B cell (primary cell): ENCODE results near the gene HOOK2. TPM values are rescaled to one million over a fixed set of nuclear protein-coding genes. Genes with fewer than 3 reads are reported as not detected.

Source experiments
- ATAC-seq: fragments of 200-7000 bp; cut with Tn5 transposase; one replicate; pipeline ENCODE4 v1.10.0; 2021; ENCODE audit warnings: low read depth, mild to moderate bottlenecking, moderate number of reproducible peaks, moderate library complexity
- CTCF ChIA-PET: fragments of 350-600 bp; sonication (Branson Sonifier 250); formaldehyde crosslinking; loops from one replicate; lab custom pipeline; 2021; ENCODE audit warnings: antibody characterized with exemption, inconsistent platforms; lab: Charles Lee
- POLR2A ChIA-PET: fragments of 350-600 bp; sonication (Branson Sonifier 250); formaldehyde crosslinking; loops from one replicate; lab custom pipeline; 2021; ENCODE audit warnings: antibody characterized with exemption; lab: Charles Lee
- DNase-seq: peaks from one replicate; pipeline ENCODE4 v3.0.0; 2013
- H2AFZ ChIP-seq: 2 replicates; pipeline ENCODE4 v1.6.1; 2012; ENCODE audit warnings: mild to moderate bottlenecking, low read depth, low read length; ENCODE audit not compliant: insufficient read depth, poor library complexity, severe bottlenecking
- H3K27ac ChIP-seq, 2 donors: 1 replicate in 1 of 2; 2 replicates in 1 of 2; pipeline ENCODE4 v1.5.1; 2012 to 2013; ENCODE audit warnings: low read length in 2 of 2, mild to moderate bottlenecking in 2 of 2, moderate library complexity in 1 of 2
- H3K27me3 ChIP-seq, 4 experiments: fragments of 200-600 bp in 1 of 4; sonication (generic) in 1 of 4; replicated peaks in 1 of 4; 1 replicate in 2 of 4; 2 replicates in 2 of 4; pipeline versions ENCODE4 v1.6.1 to v1.7.0; 2013 to 2016; ENCODE audit warnings: low read length in 3 of 4, mild to moderate bottlenecking in 2 of 4, mixed read lengths in 1 of 4, moderate library complexity in 1 of 4; ENCODE audit not compliant: insufficient read depth in 4 of 4, control insufficient read depth in 3 of 4; ENCODE audit errors: control extremely low read depth in 1 of 4
- H3K36me3 ChIP-seq, 2 experiments: replicated peaks in 1 of 2; 1 replicate in 1 of 2; 2 replicates in 1 of 2; pipeline versions ENCODE4 v1.6.1 to v1.7.1; 2013; ENCODE audit warnings: low read length in 1 of 2; ENCODE audit not compliant: insufficient read depth in 2 of 2, control insufficient read depth in 1 of 2; ENCODE audit errors: control extremely low read depth in 1 of 2, extremely low read depth in 1 of 2
- H3K4me1 ChIP-seq, 2 donors: fragments of 200-600 bp in 1 of 2; sonication (generic) in 1 of 2; 1 replicate in 1 of 2; 2 replicates in 1 of 2; pipeline versions ENCODE4 v1.5.1 to v1.6.1; 2013 to 2017; ENCODE audit warnings: low read length in 2 of 2; ENCODE audit not compliant: control insufficient read depth in 2 of 2, insufficient read depth in 2 of 2
- H3K4me2 ChIP-seq: replicated peaks from 2 replicates; pipeline ENCODE3; 2012; ENCODE audit warnings: mild to moderate bottlenecking, low read depth, low read length; ENCODE audit not compliant: poor library complexity, severe bottlenecking
- H3K4me3 ChIP-seq, 5 experiments: fragments of 200-600 bp in 1 of 5; sonication (generic) in 1 of 5; 1 replicate in 3 of 5; 2 replicates in 2 of 5; pipeline versions ENCODE4 v1.5.1 to v1.7.0; 2011 to 2016; ENCODE audit warnings: low read length in 4 of 5, mild to moderate bottlenecking in 4 of 5, low read depth in 2 of 5, control low read depth in 1 of 5, moderate library complexity in 1 of 5; ENCODE audit not compliant: insufficient read depth in 1 of 5; ENCODE audit errors: control extremely low read depth in 1 of 5, extremely low read depth in 1 of 5
- H3K79me2 ChIP-seq: fragments of 200-600 bp; sonication (generic); one replicate; pipeline ENCODE4 v1.6.0; 2016; ENCODE audit warnings: low read length; ENCODE audit not compliant: control insufficient read depth, insufficient read depth
- H3K9ac ChIP-seq: fragments of 200-600 bp; sonication (generic); 2 replicates; pipeline ENCODE4 v1.6.1; 2017; ENCODE audit warnings: mild to moderate bottlenecking, low read length, moderate library complexity
- H3K9me3 ChIP-seq, 3 donors: one replicate each; pipeline versions ENCODE4 v1.6.1 to v1.7.1; 2013; ENCODE audit warnings: low read length in 2 of 3; ENCODE audit not compliant: control insufficient read depth in 2 of 3, insufficient read depth in 1 of 3; ENCODE audit errors: control extremely low read depth in 1 of 3
- H4K20me1 ChIP-seq: 2 replicates; pipeline ENCODE4 v1.6.0; 2012; ENCODE audit warnings: mild to moderate bottlenecking, low read length; ENCODE audit not compliant: insufficient read depth, control insufficient read depth, poor library complexity, severe bottlenecking
- H3K27ac Mint-ChIP-seq: one replicate; pipeline ENCODE4 v1.8.0; 2021; ENCODE audit warnings: mixed read lengths
- H3K27me3 Mint-ChIP-seq: one replicate; pipeline ENCODE4 v1.8.0; 2021; ENCODE audit warnings: mixed read lengths
- H3K4me1 Mint-ChIP-seq: one replicate; pipeline ENCODE4 v1.8.0; 2021; ENCODE audit warnings: mixed read lengths
- H3K4me3 Mint-ChIP-seq: one replicate; pipeline ENCODE4 v1.8.0; 2021; ENCODE audit warnings: mixed read lengths
- H3K9me3 Mint-ChIP-seq: one replicate; pipeline ENCODE4 v1.8.0; 2022; ENCODE audit warnings: mixed read lengths; ENCODE audit not compliant: insufficient read depth
- CTCF ChIP-seq: fragments of 200-600 bp; IDR thresholded peaks from one replicate; pipeline ENCODE4 v1.8.0; 2022; ENCODE audit warnings: antibody characterized with exemption, mild to moderate bottlenecking
- EZH2 ChIP-seq: IDR thresholded peaks from 2 replicates; pipeline ENCODE4 v1.6.1; 2012; ENCODE audit warnings: borderline replicate concordance, low read depth, mild to moderate bottlenecking, moderate library complexity, low read length; ENCODE audit not compliant: insufficient read depth, poor library complexity, severe bottlenecking
- WGBS: methylation state at CpG from one replicate; pipeline ENCODE4 v1.1.5; 2013; ENCODE audit warnings: missing lambda C conversion rate; ENCODE audit not compliant: insufficient coverage; 5-methylcytosine and 5-hydroxymethylcytosine counted together
- intact Hi-C: fragments of 100-400 bp; cut with micrococcal nuclease; formaldehyde crosslinking; loops from one replicate; pipeline ENCODE4 v1.10.0; 2022
- polyA plus RNA-seq: library from polyadenylated mRNA; depleted of rRNA; stranded (reverse); fragments of >200 nt; gene quantifications from 2 replicates; pipeline ENCODE4 v1.2.3, GENCODE V29; 2012
- total RNA-seq, 2 donors: library from RNA; stranded (reverse); fragments of 120-200 nt in 1 of 2; gene quantifications; 1 replicate in 1 of 2; 2 replicates in 1 of 2; pipeline versions ENCODE4 v1.2.3 to v1.2.4, GENCODE V29; 2013 to 2022

Gene HOOK2
- total and polyA plus RNA-seq, 2 donors (not counting 1 experiment from before 2014, with no cell fraction given), result 30.3 to 33.4 TPM

- Histone ChIP-seq H3K9ac (peak overlapping the region; percentile 13), H3K4me2 (peak overlapping the region; percentile 96), H3K36me3 (no peaks in the 10 kb centered on the region), H3K4me1 (peaks cover 75 to 84% of the 10 kb centered on the region in 2 donors), H4K20me1 (no peaks in the 10 kb centered on the region), H2AFZ (no peak overlapping the region), H3K4me3 (no peak overlapping the region), H3K79me2 (no peaks in the 10 kb centered on the region), H3K9me3 (no peaks in the 10 kb centered on the region), H3K27ac (peak overlapping the region; percentile 92 to 97), H3K27me3 (no peaks in the 10 kb centered on the region)
- Mint-ChIP-seq H3K4me1 (peaks cover 44% of the 10 kb centered on the region), H3K27me3 (no peaks in the 10 kb centered on the region), H3K4me3 (no peak overlapping the region), H3K9me3 (no peaks in the 10 kb centered on the region), H3K27ac (no peak overlapping the region)
- CTCF ChIA-PET, result interaction anchor here (3.9 to 5.0 kb wide), 2 partner anchors 8 to 11 kb away, joined by 28 to 65 read pairs; no protein-coding TSS in a partner anchor
- ATAC-seq (no peak), DNase-seq (peak; percentile 71)
- intact Hi-C loops, result loop anchor here (5.0 kb wide), 1 partner anchor 1203 kb away; no protein-coding TSS in a partner anchor
- POLR2A ChIA-PET, result interaction anchor here (1.8 to 4.9 kb wide), 3 partner anchors 8 to 11 kb away, joined by 5 to 118 read pairs (median 36); partner anchors contain the start of gene JUNB
- no peak for TF ChIP-seq EZH2
- no peak for TF ChIP-seq CTCF
- WGBS, result 53% methylated on average over 4 of the region's 4 CpGs
These were observed 10.2 kb upstream of the HOOK2 start for GRCh38 chr19:12785431-12786031.

GRCh38 chr19:12784871-12785430 lies 9.6 kb upstream of the HOOK2 start:
- H3K27ac Mint-ChIP-seq, result no peak overlapping the region
- peaks cover 42% of the 10 kb centered on the region for H3K4me1 Mint-ChIP-seq
- CTCF ChIA-PET, result interaction anchor here (3.9 to 5.0 kb wide), 2 partner anchors 8 to 11 kb away, joined by 28 to 65 read pairs; no protein-coding TSS in a partner anchor
- POLR2A ChIA-PET, result interaction anchor here (4.9 kb wide), 1 partner anchor 8 kb away, joined by 118 read pairs; the partner anchor contains the start of gene JUNB
- no peak overlapping the region for H2AFZ ChIP-seq
- intact Hi-C loops, result loop anchor here (5.0 kb wide), 1 partner anchor 1203 kb away; no protein-coding TSS in a partner anchor
- 58% methylated on average over 5 of the region's 5 CpGs for WGBS
- H3K4me1 ChIP-seq, result peaks cover 75 to 80% of the 10 kb centered on the region in 2 donors
- no peak overlapping the region for H3K4me3 Mint-ChIP-seq
- H3K27me3 Mint-ChIP-seq, result no peaks in the 10 kb centered on the region
- H4K20me1 ChIP-seq, result no peaks in the 10 kb centered on the region
- H3K36me3 ChIP-seq, result no peaks in the 10 kb centered on the region
- no peak overlapping the region for H3K4me3 ChIP-seq
- no peaks in the 10 kb centered on the region for H3K27me3 ChIP-seq
- DNase-seq (peak; percentile 67), ATAC-seq (no peak)
- no peak overlapping the region for H3K9ac ChIP-seq
- peak overlapping the region; percentile 96 for H3K4me2 ChIP-seq
- H3K9me3 Mint-ChIP-seq, result no peaks in the 10 kb centered on the region
- no peaks in the 10 kb centered on the region for H3K79me2 ChIP-seq
- H3K9me3 ChIP-seq, result no peaks in the 10 kb centered on the region
- peak overlapping the region; percentile 92 to 97 for H3K27ac ChIP-seq
- TF ChIP-seq EZH2, result no peak
- TF ChIP-seq CTCF, result no peak
